ENCODE data around the gene DMXL2.

- TF ChIP-seq EZH2phosphoT487 (IDR thresholded peaks at IDR 0.05; ENCODE audit: insufficient read depth, low read depth), result 0 out of 2 replicates have a peak, but pooled peaks have one; percentile 71
- no peak for TF ChIP-seq EZH2 (IDR thresholded peaks at IDR 0.05; ENCODE audit: insufficient read depth, poor library complexity, severe bottlenecking)
Observed at GRCh38 chr15:51576911-51577500, 45.6 kb downstream of the DMXL2 start.
